NB4 (cell line): ENCODE measurements around the gene KCNJ12.
"Not testable (repeated sequence)": the region's sequence is repeated elsewhere in the genome, so short reads cannot be mapped to it uniquely, and the experiment has no call there.

ENCODE experiments used
- DNase-seq: peaks from one replicate; pipeline ENCODE4 v3.0.0; 2010; ENCODE audit warnings: low read depth
- H3K4me3 ChIP-seq: one replicate; pipeline ENCODE4 v1.5.1; 2011; ENCODE audit warnings: mild to moderate bottlenecking, low read depth, low read length, moderate library complexity
- CTCF ChIP-seq: IDR thresholded peaks from one replicate; pipeline ENCODE4 v1.5.1; 2012; ENCODE audit warnings: low read depth, low read length
- MYC ChIP-seq: IDR thresholded peaks from 2 replicates; pipeline ENCODE4 v1.6.1; 2011; ENCODE audit warnings: low read depth, low read length
- POLR2A ChIP-seq: IDR thresholded peaks from 2 replicates; pipeline ENCODE4 v1.6.1; 2011; ENCODE audit warnings: mild to moderate bottlenecking; ENCODE audit not compliant: insufficient read length; ENCODE audit errors: extremely low read depth
- TF ChIP-seq, protein P1 (sequence below): IDR thresholded peaks from 2 replicates; pipeline ENCODE4 v1.6.1; 2011; ENCODE audit warnings: low read depth, low read length

KCNJ12 gene

GRCh38 chr17:21397341-21398190 lies 21.4 kb downstream of the KCNJ12 start:
- TF ChIP-seq MYC (no peak), CTCF (no peak), POLR2A (no peak)
- TF ChIP-seq, protein P1, sequence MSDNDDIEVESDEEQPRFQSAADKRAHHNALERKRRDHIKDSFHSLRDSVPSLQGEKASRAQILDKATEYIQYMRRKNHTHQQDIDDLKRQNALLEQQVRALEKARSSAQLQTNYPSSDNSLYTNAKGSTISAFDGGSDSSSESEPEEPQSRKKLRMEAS: no peak

DNA sequence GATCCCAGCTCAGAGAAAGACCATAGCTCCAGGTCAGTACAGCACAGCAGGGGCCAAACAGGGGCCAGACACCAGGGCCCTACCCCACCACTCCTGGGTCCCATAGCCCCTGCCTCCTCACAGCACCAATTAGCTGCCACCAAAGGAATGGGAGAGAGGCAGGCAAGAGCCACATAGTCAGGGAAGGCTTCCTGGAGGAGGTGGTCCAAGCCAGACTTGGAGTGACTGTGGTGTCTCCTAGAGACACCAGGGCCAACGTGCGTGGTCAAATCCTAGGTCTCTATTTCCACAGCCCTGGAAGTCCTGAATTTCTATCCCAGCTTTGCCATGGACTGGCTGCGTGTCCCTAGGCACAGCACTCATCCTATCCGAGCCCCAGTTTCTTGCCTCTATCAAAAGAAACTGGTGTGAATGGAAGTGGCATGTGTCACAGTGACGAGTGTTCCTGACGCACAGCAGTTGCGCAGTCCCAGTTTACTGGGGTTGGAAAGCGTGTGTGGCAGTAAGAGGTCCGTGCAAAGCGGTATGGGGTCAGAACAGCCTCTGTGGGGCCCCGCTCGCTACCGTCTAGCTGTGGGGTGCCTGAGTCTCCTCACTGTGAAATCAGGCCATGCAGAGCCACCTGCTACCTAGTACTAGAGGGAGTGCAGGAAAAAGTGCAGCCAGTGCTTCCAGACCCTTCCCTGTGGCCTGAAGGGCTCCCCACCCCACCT lies 23.5 kb downstream of the KCNJ12 start:
- no peak for DNase-seq
- H3K4me3 ChIP-seq: no peak overlapping the region
- TF ChIP-seq CTCF (no peak), POLR2A (no peak), MYC (no peak)
- TF ChIP-seq, protein P1: no peak

More at GRCh38 chr17:21397341-21398190, 21.4 kb downstream of the KCNJ12 start:
- H3K4me3 ChIP-seq: no peak overlapping the region
- DNase-seq: peak; percentile 19

- not testable (repeated sequence) for DNase-seq, H3K4me3 ChIP-seq
Observed at GRCh38 chr17:21400187-21400569, 24.0 kb downstream of the KCNJ12 start.

GRCh38 chr17:21400816-21401593 lies 24.8 kb downstream of the KCNJ12 start:
- TF ChIP-seq, protein P1: no peak
- no peak for TF ChIP-seq MYC
- TF ChIP-seq POLR2A: no peak
- TF ChIP-seq CTCF: no peak
- peak; percentile 52 for DNase-seq
- H3K4me3 ChIP-seq: no peak overlapping the region

DNA sequence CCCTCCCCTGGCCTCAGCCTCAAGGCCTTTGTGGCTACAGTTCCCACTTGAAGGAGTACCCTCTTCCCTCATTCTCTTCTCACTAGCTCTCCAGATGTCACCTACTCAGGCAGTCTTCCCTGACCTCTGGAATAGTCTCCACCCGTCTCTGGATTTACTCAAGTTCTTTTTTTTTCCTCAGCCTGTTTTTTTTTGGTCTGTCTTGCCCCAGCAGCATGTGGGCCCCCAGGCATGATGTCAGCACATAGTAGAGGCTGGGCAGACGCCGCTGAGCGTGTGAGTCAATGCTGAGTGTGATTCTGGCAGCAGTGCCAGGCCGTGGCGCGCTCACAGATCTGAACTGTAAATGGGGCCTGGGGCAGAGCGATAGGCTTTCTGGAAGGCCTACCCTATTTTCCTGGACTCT lies 26.0 kb downstream of the KCNJ12 start:
- not testable (repeated sequence) for H3K4me3 ChIP-seq
- peak; percentile 20 for DNase-seq

DNA sequence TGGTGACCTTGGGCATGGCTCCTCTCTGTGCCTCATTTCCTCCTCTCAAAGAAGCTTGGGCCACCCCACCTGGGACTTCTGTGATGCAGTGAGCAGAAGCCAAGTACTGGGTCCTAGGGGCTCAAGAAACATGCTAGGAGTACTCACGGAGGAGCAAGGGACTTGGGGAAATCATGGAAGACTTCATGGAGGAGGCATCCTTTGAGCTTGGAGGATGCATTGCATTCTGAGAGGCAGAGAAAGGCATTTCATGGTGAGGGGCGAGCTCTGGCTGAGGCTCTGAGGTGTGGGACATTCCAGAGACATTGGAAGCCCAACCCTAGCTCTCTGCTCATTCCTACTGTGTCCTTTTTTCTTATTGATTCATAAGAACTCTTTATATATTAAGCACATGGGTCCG lies 26.8 kb downstream of the KCNJ12 start:
- not testable (repeated sequence) for H3K4me3 ChIP-seq, DNase-seq

GRCh38 chr17:21404106-21404505 lies 27.9 kb downstream of the KCNJ12 start:
- H3K4me3 ChIP-seq, DNase-seq: not testable (repeated sequence)

GRCh38 chr17:21404539-21404938 lies 28.4 kb downstream of the KCNJ12 start:
- H3K4me3 ChIP-seq, DNase-seq: not testable (repeated sequence)

DNA sequence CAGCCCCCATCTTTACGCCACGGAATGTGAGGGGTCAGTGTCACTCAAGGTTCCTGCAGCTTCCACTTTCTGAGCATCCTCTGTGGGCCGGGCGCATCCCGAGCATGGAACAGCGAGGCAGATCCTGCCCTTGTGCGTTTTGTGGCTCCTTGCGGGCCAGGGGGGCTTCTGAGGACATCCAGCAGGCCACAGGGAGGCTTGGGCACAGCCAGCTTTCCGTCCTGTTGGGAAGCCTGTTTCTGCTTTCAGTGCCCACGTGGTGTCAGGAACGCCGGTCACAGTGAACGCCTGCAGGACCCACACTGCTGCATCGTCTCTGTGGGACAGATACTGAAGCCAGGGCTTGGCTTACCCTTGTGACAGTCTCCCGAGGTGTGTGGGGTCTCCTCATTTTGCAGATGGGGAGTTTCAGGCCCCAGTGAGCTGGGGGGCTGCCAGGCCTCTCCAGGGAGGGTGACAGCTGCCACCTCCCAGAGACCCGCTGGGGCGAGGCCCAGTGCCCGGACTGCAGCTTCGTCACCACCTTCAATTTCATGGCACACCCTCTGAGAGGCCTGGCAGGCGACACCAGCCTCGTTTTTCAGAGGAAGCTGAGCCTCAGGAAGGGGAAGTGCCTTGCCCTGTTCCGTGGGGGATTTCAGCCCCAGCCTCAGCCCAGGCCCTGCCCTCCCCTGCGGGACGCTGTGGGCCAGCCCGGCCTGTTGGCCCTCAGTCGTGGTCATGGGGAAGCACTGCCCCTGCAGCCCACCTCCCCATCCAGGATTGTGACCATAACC lies 29.0 kb downstream of the KCNJ12 start:
- H3K4me3 ChIP-seq: not testable (repeated sequence)
- DNase-seq: peak; percentile 35

- not testable (repeated sequence) for H3K4me3 ChIP-seq, DNase-seq
Observed at GRCh38 chr17:21405904-21406400, 29.8 kb downstream of the KCNJ12 start.

GRCh38 chr17:21406616-21407404 lies 30.7 kb downstream of the KCNJ12 start:
- not testable (repeated sequence) for H3K4me3 ChIP-seq

More at GRCh38 chr17:21406616-21407404, 30.7 kb downstream of the KCNJ12 start:
- DNase-seq: not testable (repeated sequence)
